GM21528 (cell line): Measurements from ENCODE around the gene P2RX5.
"Not testable (repeated sequence)": the region's sequence is repeated elsewhere in the genome, so short reads cannot be mapped to it uniquely, and the experiment has no call there.

Source experiments
- ATAC-seq: cut with Tn5 transposase; IDR thresholded peaks from one replicate; pipeline ENCODE4 v1.9.1; 2021; ENCODE audit warnings: mild to moderate bottlenecking, moderate library complexity; ENCODE audit not compliant: unreplicated experiment, low FRiP score

The P2RX5 gene

GRCh38 chr17:3695723-3696411 is at the start of gene P2RX5:
TSS of gene P2RX5 (minus strand) at chr17:3696155. CDS start at chr17:3696005, 150 bp downstream.
- no peak for ATAC-seq

GRCh38 chr17:3745071-3745470 is 49.1 kb upstream of the P2RX5 start:
- no peak for ATAC-seq

- ATAC-seq: no peak
These were observed 48.1 kb upstream of the P2RX5 start for GRCh38 chr17:3744014-3744413.

GRCh38 chr17:3740611-3741073 is 44.7 kb upstream of the P2RX5 start:
- peak; percentile 63 for ATAC-seq

GRCh38 chr17:3739422-3740124 is 43.6 kb upstream of the P2RX5 start:
- no peak for ATAC-seq

GRCh38 chr17:3738562-3739295 is 42.8 kb upstream of the P2RX5 start:
- no peak for ATAC-seq

GRCh38 chr17:3735515-3735914 is 39.6 kb upstream of the P2RX5 start:
- no peak for ATAC-seq

- ATAC-seq: not testable (repeated sequence)
These were observed 38.9 kb upstream of the P2RX5 start for GRCh38 chr17:3734911-3735276.

- no peak for ATAC-seq
These were observed 36.3 kb upstream of the P2RX5 start for GRCh38 chr17:3732210-3732621.

- no peak for ATAC-seq
These were observed 35.0 kb upstream of the P2RX5 start for GRCh38 chr17:3730881-3731429.

GRCh38 chr17:3729881-3730280 is 33.9 kb upstream of the P2RX5 start:
- no peak for ATAC-seq

GRCh38 chr17:3728099-3728498 is 32.1 kb upstream of the P2RX5 start:
- not testable (repeated sequence) for ATAC-seq

- no peak for ATAC-seq
These were observed 31.1 kb upstream of the P2RX5 start for GRCh38 chr17:3727041-3727440.

GRCh38 chr17:3724378-3725077 is 28.6 kb upstream of the P2RX5 start:
- ATAC-seq: no peak

GRCh38 chr17:3723556-3724377 is 27.8 kb upstream of the P2RX5 start, which contains the start of gene HASPIN:
TSS of gene HASPIN (plus strand) at chr17:3723903. CDS start at chr17:3723936, 33 bp downstream.
- ATAC-seq: peak; percentile 79

GRCh38 chr17:3723188-3723555 is 27.2 kb upstream of the P2RX5 start:
- ATAC-seq: peak; percentile 4

GRCh38 chr17:3722716-3723115 is 26.8 kb upstream of the P2RX5 start:
- no peak for ATAC-seq

- ATAC-seq: no peak
These were observed 23.3 kb upstream of the P2RX5 start for GRCh38 chr17:3719265-3719664.

- ATAC-seq: no peak
These were observed 22.2 kb upstream of the P2RX5 start for GRCh38 chr17:3718201-3718600.

GRCh38 chr17:3715296-3715695 is 19.3 kb upstream of the P2RX5 start:
- ATAC-seq: no peak
